Large intestine (tissue), 3 donors: ENCODE results near the gene ACOT13. TPM values are rescaled to one million over a fixed set of nuclear protein-coding genes. Genes with fewer than 3 reads are reported as not detected.
"Not testable (repeated sequence)": the region's sequence is repeated elsewhere in the genome, so short reads cannot be mapped to it uniquely, and the experiment has no call there.

Experiments used
- DNase-seq, 2 donors: peaks; one replicate each; pipeline versions ENCODE4 v3.0.0 to v3.0.0-alpha.2; 2013
- H3K27ac ChIP-seq: one replicate; pipeline ENCODE4 v1.5.1; 2013; ENCODE audit warnings: low read length
- H3K27me3 ChIP-seq: 2 replicates; pipeline ENCODE4 v1.6.1; 2013; ENCODE audit warnings: low read length; ENCODE audit not compliant: control insufficient read depth, insufficient read depth
- H3K36me3 ChIP-seq: 2 replicates; pipeline ENCODE4 v1.6.1; 2013; ENCODE audit warnings: low read length; ENCODE audit not compliant: control insufficient read depth, insufficient read depth
- H3K4me1 ChIP-seq: one replicate; pipeline ENCODE4 v1.6.1; 2013; ENCODE audit warnings: low read length; ENCODE audit not compliant: control insufficient read depth, insufficient read depth
- H3K4me3 ChIP-seq: one replicate; pipeline ENCODE4 v1.5.1; 2013; ENCODE audit warnings: low read length
- H3K9me3 ChIP-seq: one replicate; pipeline ENCODE4 v1.6.1; 2013; ENCODE audit warnings: mild to moderate bottlenecking, low read depth, low read length, moderate library complexity; ENCODE audit not compliant: control insufficient read depth
- WGBS: methylation state at CpG from one replicate; pipeline ENCODE4 v1.1.5; 2013; ENCODE audit warnings: low lambda C conversion rate; ENCODE audit not compliant: insufficient coverage; 5-methylcytosine and 5-hydroxymethylcytosine counted together
- polyA plus RNA-seq: library from polyadenylated mRNA; unstranded; fragments of 120-200 nt; gene quantifications from one replicate; pipeline ENCODE4 v1.2.1, GENCODE V29; 2013

The ACOT13 gene
- polyA plus RNA-seq, 1 donor = 17.6 TPM

GRCh38 chr6:24743944-24744335, 77.1 kb downstream of the ACOT13 start:
- Histone ChIP-seq H3K4me1 (no peaks in the 10 kb centered on the region), H3K4me3 (no peak overlapping the region), H3K36me3 (no peaks in the 10 kb centered on the region), H3K27me3 (no peaks in the 10 kb centered on the region), H3K9me3 (no peaks in the 10 kb centered on the region), H3K27ac (no peak overlapping the region)
- 80% methylated on average over 1 of the region's 3 CpGs for WGBS
- no peak for DNase-seq

DNA sequence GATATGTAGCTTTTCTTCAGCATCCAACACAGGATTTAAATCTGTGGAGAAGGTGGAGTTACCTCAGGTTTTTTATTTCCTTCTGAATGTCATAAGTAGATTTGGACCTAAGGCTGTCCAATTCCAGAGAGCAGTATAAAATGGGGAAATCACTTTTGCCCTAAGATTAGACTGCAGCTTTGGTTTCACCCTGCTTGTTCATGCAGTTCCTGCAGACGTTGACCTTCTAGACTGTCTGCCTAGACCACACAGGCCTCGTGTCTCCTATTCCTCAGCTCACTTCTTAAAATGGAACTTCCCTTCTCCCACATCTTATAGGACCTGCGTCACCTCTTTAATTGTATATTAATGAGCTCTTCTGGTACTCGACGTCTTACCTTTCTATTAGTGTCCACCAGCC, 78.0 kb downstream of the ACOT13 start:
- no peaks in the 10 kb centered on the region for H3K9me3 ChIP-seq
- H3K4me1 ChIP-seq = no peaks in the 10 kb centered on the region
- H3K36me3 ChIP-seq = no peaks in the 10 kb centered on the region
- no peaks in the 10 kb centered on the region for H3K27me3 ChIP-seq
- 63% methylated on average over 2 of the region's 5 CpGs for WGBS
- H3K4me3 ChIP-seq = no peak overlapping the region
- H3K27ac ChIP-seq = no peak overlapping the region
- DNase-seq = no peak

GRCh38 chr6:24749297-24749696, 82.4 kb downstream of the ACOT13 start:
- 90% methylated on average over 3 of the region's 3 CpGs for WGBS
- Histone ChIP-seq H3K36me3 (no peaks in the 10 kb centered on the region), H3K9me3 (no peaks in the 10 kb centered on the region), H3K27ac (no peak overlapping the region), H3K27me3 (no peaks in the 10 kb centered on the region), H3K4me1 (peaks cover 6% of the 10 kb centered on the region), H3K4me3 (no peak overlapping the region)
- no peak for DNase-seq

- H3K27ac ChIP-seq, H3K36me3 ChIP-seq, H3K9me3 ChIP-seq, DNase-seq, H3K4me1 ChIP-seq, H3K4me3 ChIP-seq, H3K27me3 ChIP-seq: not testable (repeated sequence)
- no CpG with 5 or more reads among the region's 3 CpGs for WGBS
Measured at GRCh38 chr6:24750878-24751277, 84.0 kb downstream of the ACOT13 start.

DNA sequence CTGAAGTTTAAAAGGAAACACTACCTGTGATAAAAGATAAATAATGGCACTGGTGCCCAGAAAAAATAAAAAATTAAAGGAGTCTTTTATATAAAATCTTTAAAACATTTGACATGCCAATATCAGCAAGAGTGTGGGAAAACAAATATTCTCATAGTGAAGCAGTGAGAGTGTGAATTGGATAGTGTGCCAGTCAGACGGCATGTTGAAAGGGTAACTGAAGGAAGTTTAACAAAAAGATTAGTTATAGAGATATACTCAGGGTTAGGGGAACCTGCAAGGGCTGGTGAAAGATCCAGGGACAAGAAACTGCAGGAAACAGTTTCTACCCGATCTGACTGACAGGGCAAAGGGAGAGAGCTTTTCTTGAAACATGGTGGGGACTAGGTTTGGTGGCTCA, 85.6 kb downstream of the ACOT13 start:
- DNase-seq = no peak
- 40% methylated on average over 1 of the region's 2 CpGs for WGBS

GRCh38 chr6:24752917-24753492, 86.1 kb downstream of the ACOT13 start:
- no peak overlapping the region for H3K4me3 ChIP-seq
- H3K9me3 ChIP-seq = no peaks in the 10 kb centered on the region
- no CpG with 5 or more reads among the region's 1 CpG for WGBS
- peaks cover 6% of the 10 kb centered on the region for H3K4me1 ChIP-seq
- peak in 1 of 2 donors; percentile 65 for DNase-seq
- peak overlapping the region; percentile 48 for H3K27ac ChIP-seq
- H3K36me3 ChIP-seq = no peaks in the 10 kb centered on the region
- H3K27me3 ChIP-seq = no peaks in the 10 kb centered on the region

More for the DNA sequence above, 85.6 kb downstream of the ACOT13 start:
- H3K9me3 ChIP-seq = no peaks in the 10 kb centered on the region
- H3K27ac ChIP-seq = peak overlapping the region; percentile 48
- no peak overlapping the region for H3K4me3 ChIP-seq
- H3K36me3 ChIP-seq = no peaks in the 10 kb centered on the region
- peaks cover 6% of the 10 kb centered on the region for H3K4me1 ChIP-seq
- no peaks in the 10 kb centered on the region for H3K27me3 ChIP-seq

- no peaks in the 10 kb centered on the region for H3K36me3 ChIP-seq
- peaks cover 6% of the 10 kb centered on the region for H3K4me1 ChIP-seq
- no peaks in the 10 kb centered on the region for H3K27me3 ChIP-seq
- no peak overlapping the region for H3K4me3 ChIP-seq
- peak overlapping the region; percentile 48 for H3K27ac ChIP-seq
- WGBS = no CpG with 5 or more reads among the region's 2 CpGs
- no peaks in the 10 kb centered on the region for H3K9me3 ChIP-seq
- peak in 1 of 2 donors; percentile 36 for DNase-seq
Measured at GRCh38 chr6:24753545-24753944, 86.7 kb downstream of the ACOT13 start.

- not testable (repeated sequence) for H3K4me1 ChIP-seq, H3K4me3 ChIP-seq, H3K36me3 ChIP-seq, H3K9me3 ChIP-seq, H3K27ac ChIP-seq, DNase-seq, H3K27me3 ChIP-seq
- no CpG with 5 or more reads among the region's 4 CpGs for WGBS
Measured at GRCh38 chr6:24754378-24754777, 87.5 kb downstream of the ACOT13 start.

Other genes starting within 250 kb of the ACOT13 start
- 2.2 TPM for gene GPLD1, start 177.5 kb upstream of the ACOT13 start, polyA plus RNA-seq
- gene ALDH5A1, start 172.1 kb upstream of the ACOT13 start, polyA plus RNA-seq = 29.8 TPM
- gene KIAA0319, start 20.9 kb upstream of the ACOT13 start, polyA plus RNA-seq = 0.96 TPM
- 292 TPM for gene TDP2, start 178 bp upstream of the ACOT13 start, polyA plus RNA-seq
- 84.4 TPM for gene C6orf62, start 52.1 kb downstream of the ACOT13 start, polyA plus RNA-seq
- 36.0 TPM for gene GMNN, start 107.9 kb downstream of the ACOT13 start, polyA plus RNA-seq
- gene ARMH2, start 131.8 kb downstream of the ACOT13 start, polyA plus RNA-seq = not detected